NCI-H2227 (cell line): ENCODE data around the gene SPP1.
"Not testable (repeated sequence)": the region's sequence is repeated elsewhere in the genome, so short reads cannot be mapped to it uniquely, and the experiment has no call there.

Experiments
- DNase-seq: peaks from one replicate; lab custom pipeline; 2025; ENCODE audit not compliant: unreplicated experiment; lab: John Stamatoyannopoulos, UW

Gene SPP1

GRCh38 chr4:87975466-87975865 lies at the start of gene SPP1:
SPP1 (plus strand) TSS chr4:87975714; CDS start chr4:87976896, 1,182 bp downstream.
- peak; percentile 15 for DNase-seq

GRCh38 chr4:87926554-87927098 lies 48.9 kb upstream of the SPP1 start:
- no peak for DNase-seq

- DNase-seq: no peak
These were observed 44.9 kb upstream of the SPP1 start for GRCh38 chr4:87930629-87931028.

- DNase-seq: no peak
These were observed 43.6 kb upstream of the SPP1 start for GRCh38 chr4:87931932-87932331.

GRCh38 chr4:87932718-87933141 lies 42.8 kb upstream of the SPP1 start:
- DNase-seq: no peak

- no peak for DNase-seq
These were observed 42.2 kb upstream of the SPP1 start for GRCh38 chr4:87933337-87933736.

GRCh38 chr4:87934157-87934704 lies 41.3 kb upstream of the SPP1 start:
- DNase-seq: no peak

GRCh38 chr4:87934973-87935372 lies 40.5 kb upstream of the SPP1 start:
- DNase-seq: no peak

GRCh38 chr4:87935954-87936353 lies 39.6 kb upstream of the SPP1 start:
- DNase-seq: not testable (repeated sequence)

GRCh38 chr4:87937523-87937922 lies 38.0 kb upstream of the SPP1 start:
- no peak for DNase-seq

- DNase-seq: no peak
These were observed 36.8 kb upstream of the SPP1 start for GRCh38 chr4:87938746-87939145.

GRCh38 chr4:87939978-87940690 lies 35.4 kb upstream of the SPP1 start:
- DNase-seq: no peak

- not testable (repeated sequence) for DNase-seq
These were observed 34.7 kb upstream of the SPP1 start for GRCh38 chr4:87940809-87941208.

- no peak for DNase-seq
These were observed 33.7 kb upstream of the SPP1 start for GRCh38 chr4:87941537-87942392.

GRCh38 chr4:87943660-87944149 lies 31.8 kb upstream of the SPP1 start:
- no peak for DNase-seq

- no peak for DNase-seq
These were observed 30.5 kb upstream of the SPP1 start for GRCh38 chr4:87944967-87945366.

- no peak for DNase-seq
These were observed 28.7 kb upstream of the SPP1 start for GRCh38 chr4:87946766-87947165.

GRCh38 chr4:87947381-87948160 lies 27.9 kb upstream of the SPP1 start:
- DNase-seq: no peak

- DNase-seq: no peak
These were observed 25.6 kb upstream of the SPP1 start for GRCh38 chr4:87949961-87950360.

- DNase-seq: no peak
These were observed 25.0 kb upstream of the SPP1 start for GRCh38 chr4:87950493-87950892.
